Endometrial microvascular endothelial cells (primary cell): ENCODE data around the gene APOBEC3C. TPM values are rescaled to one million over a fixed set of nuclear protein-coding genes. Genes with fewer than 3 reads are reported as not detected.
"Not testable (repeated sequence)": the region's sequence is repeated elsewhere in the genome, so short reads cannot be mapped to it uniquely, and the experiment has no call there.

Source experiments
- in situ Hi-C: cut with HindIII; loops from 2 replicates; pipeline ENCODE4 v1.10.0; 2017; ENCODE audit warnings: low sequenced_read_pairs, low pct_unique_long_range_greater_than_20kb; ENCODE audit errors: inconsistent ontology term
- total RNA-seq: library from RNA; depleted of rRNA; stranded (reverse); fragments of >200 nt; gene quantifications from one replicate; pipeline ENCODE4 v1.2.3, GENCODE V29; 2015; ENCODE audit errors: inconsistent ontology term

APOBEC3C gene
- total RNA-seq, 1 donor from 2014 or later, result 20.4 TPM

GRCh38 chr22:39014723-39015121 lies 665 bp downstream of the APOBEC3C start:
- in situ Hi-C loops, result not testable (repeated sequence)

- in situ Hi-C loops, result no loop called here
Measured at GRCh38 chr22:39016592-39016991, 2.5 kb downstream of the APOBEC3C start.

- in situ Hi-C loops, result no loop called here
Measured at GRCh38 chr22:39017596-39018365, 3.7 kb downstream of the APOBEC3C start.

- in situ Hi-C loops, result not testable (repeated sequence)
Measured at GRCh38 chr22:39020021-39020651, 6.1 kb downstream of the APOBEC3C start.

GRCh38 chr22:39021552-39022250 lies 7.6 kb downstream of the APOBEC3C start:
- in situ Hi-C loops, result no loop called here

- in situ Hi-C loops, result no loop called here
Measured at GRCh38 chr22:39024519-39025308, 10.7 kb downstream of the APOBEC3C start.

GRCh38 chr22:39026509-39027150 lies 12.6 kb downstream of the APOBEC3C start:
- in situ Hi-C loops, result no loop called here

- in situ Hi-C loops, result no loop called here
Measured at GRCh38 chr22:39027717-39028116, 13.7 kb downstream of the APOBEC3C start.

- in situ Hi-C loops, result no loop called here
Measured at GRCh38 chr22:39028281-39028680, 14.2 kb downstream of the APOBEC3C start.

- in situ Hi-C loops, result no loop called here
Measured at GRCh38 chr22:39029227-39029626, 15.2 kb downstream of the APOBEC3C start.

- in situ Hi-C loops, result no loop called here
Measured at GRCh38 chr22:39030705-39031104, 16.6 kb downstream of the APOBEC3C start.

- in situ Hi-C loops, result not testable (repeated sequence)
Measured at GRCh38 chr22:39031434-39032295, 17.6 kb downstream of the APOBEC3C start.

- in situ Hi-C loops, result not testable (repeated sequence)
Measured at GRCh38 chr22:39037071-39037470, 23.0 kb downstream of the APOBEC3C start.

GRCh38 chr22:39039306-39040126 lies 25.5 kb downstream of the APOBEC3C start:
- in situ Hi-C loops, result no loop called here

- in situ Hi-C loops, result not testable (repeated sequence)
Measured at GRCh38 chr22:39040155-39040537, 26.1 kb downstream of the APOBEC3C start.

GRCh38 chr22:39040538-39041296 lies 26.7 kb downstream of the APOBEC3C start, which contains the start of gene APOBEC3F:
APOBEC3F (plus strand) TSS chr22:39040864; CDS start chr22:39040961, 97 bp downstream.
- in situ Hi-C loops, result not testable (repeated sequence)
